ENCODE measurements around the gene MAP2K5.

MAP2K5 gene

DNA sequence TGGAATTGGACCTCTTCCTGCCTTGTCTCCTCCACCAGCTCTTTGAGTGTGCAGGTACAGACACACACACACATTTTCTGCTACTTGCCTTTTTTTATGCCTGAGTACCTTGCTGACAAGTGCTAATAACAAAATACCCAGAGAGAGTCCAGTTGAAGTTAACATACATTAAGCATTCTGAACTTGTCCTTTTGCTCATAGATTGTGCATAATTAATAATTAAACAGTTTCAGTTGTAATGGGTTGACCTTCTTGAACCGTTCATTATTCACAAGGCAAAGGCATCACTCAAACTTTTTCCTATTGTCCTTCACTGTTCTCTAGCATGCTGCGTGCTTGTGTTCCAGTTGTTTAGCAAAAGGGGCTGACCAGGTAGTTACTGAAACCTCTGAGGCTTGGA is 223.2 kb downstream of the MAP2K5 start:
- no peak for DNase-seq

DNA sequence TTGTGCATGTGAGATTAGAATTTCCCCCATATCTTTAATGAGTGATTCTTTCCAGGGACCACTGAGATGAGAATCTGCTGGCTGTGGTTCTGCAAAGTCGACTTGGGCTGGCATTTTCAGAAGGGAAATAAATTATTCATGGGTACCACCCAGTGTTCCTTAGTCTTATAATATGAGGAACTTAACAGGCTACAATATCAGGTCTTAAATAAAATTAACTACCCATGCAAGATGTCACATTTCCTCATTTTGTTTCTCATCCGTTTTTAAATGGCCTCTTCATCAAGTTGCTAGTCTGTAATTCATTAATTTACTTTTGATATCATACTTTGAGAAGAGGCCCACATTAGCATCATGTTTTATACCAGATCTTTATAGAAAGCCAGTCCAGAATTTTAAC is 224.5 kb downstream of the MAP2K5 start:
- no peak for DNase-seq

DNA sequence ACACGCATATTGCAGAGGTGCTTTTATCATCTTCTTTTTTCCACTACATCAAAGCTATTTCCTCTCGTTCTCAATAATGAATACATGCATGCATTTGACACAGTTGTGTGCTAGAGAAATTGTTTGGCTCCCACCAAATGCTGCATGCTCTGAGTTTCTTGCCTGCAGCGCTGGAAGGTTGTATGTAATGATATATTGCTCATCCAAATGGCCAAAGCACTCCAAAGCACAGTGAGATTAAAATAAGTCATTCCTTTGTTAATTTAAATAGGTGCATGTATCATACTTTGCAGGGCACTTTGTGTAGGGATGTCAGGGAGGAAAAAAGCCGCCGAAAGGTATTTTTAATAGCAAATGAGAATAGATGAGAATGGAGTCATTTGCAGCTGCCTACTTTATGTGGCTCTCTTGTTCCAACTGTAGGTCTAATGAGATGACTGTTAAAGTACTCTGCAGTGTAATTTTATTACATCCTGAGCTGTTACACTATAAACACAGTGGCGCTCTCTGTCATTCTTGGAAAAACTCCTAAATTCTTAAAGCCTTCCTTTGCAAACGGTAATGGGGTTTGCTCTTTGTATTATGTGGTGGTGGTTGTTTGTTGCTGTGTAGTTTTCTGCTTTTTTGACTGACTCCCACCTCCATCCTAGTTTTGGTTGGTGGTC is 225.9 kb downstream of the MAP2K5 start:
- DNase-seq, result no peak

DNA sequence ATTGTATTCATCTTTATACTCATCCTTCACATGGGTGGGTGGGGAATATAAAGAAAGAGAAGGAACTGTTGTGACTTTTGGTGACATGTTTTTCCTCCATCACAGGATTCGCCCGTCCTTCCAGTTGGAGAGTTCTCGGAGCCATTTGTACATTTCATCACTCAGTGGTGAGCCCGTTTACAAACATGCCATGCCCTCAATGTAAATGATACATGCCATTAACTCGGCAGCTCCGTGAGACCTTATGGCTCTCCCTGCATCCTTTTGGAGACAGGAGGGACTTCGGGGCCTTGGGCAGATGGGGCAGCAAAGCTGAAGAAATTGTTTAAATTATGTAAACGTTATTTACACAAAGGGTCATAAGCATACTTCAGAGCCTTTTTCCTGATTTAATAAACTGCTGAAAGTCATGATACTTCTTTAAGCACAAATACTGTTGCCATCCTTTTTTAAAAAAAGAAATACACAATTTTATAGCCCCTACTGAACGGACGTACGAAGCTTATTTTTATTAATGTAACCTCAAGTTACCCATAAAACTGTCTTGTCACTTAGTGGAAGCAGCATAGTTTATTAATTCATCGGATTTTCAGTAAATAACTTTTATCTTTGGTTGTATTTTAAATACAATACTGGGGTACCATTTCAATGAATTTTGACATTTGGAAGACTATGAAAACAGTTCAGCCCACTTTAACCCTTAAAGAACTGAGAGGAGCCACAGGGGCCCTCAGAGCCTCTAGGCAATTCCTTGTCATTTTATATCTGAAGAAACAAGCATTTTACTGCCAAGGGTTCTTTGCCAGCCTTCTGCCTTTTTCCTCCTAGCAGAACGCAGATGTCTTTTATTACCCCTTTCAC is 227.2 kb downstream of the MAP2K5 start:
- no peak for DNase-seq

DNA sequence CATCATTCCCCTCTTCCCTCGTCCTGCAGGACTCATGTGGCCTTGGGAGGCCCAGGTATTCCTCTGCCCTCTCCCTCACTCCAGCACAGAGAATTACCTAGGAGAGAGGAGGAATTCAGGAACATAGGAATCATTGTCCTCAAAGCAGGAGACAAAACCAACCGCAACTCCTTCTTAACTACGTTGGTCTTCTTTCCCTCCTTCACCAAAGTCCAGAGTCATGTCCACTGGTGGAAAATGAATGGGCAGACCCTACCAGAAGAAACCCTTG is 227.8 kb downstream of the MAP2K5 start:
- no peak for DNase-seq

DNA sequence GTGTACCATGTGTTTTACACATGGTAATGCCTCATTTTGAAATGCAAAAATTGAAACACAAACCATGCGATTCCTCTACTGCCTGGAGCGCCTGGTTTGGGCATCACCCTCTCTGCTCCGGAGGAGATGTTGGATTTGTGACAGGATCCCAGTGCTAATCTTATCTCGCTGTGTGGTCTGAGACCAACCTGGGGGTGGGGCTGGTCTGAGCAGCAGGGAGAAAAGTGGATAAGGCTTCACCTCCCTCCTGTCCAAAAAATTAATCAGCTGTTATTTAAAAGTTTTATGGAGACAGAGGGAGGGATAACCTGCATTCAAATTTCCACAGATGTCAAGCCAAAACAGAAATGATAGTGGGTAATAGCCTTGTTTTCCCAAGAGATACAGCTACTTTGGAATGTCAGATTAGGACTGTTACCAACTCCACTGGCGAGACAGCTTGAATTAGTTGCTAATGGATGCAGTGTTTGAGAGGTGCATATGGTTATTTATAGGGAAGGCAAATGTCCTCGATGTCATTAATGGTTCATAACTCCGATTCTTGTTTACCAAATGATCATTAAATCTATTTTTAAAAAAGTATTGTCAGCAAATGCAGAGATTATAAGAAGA is 228.8 kb downstream of the MAP2K5 start:
- no peak for DNase-seq

DNA sequence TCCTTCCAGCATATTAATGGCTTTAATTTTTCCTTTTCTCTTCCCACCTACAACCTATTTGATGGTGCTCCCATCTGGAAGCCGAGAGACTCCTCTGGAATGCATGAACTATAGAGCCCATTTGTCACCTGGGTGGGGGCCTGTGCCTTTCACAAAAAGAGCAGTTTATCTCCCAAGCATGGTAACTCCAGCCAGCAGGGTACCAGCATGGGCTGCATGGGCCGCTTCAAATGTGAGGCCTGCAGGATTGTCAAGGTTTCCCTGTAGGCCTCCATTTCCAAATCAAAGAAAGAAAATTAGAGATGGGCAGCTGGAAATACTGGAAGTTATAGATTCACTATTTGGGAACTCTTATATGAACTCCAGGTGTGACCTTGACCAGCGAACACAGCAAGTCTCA is 232.1 kb downstream of the MAP2K5 start:
- DNase-seq, result no peak

DNA sequence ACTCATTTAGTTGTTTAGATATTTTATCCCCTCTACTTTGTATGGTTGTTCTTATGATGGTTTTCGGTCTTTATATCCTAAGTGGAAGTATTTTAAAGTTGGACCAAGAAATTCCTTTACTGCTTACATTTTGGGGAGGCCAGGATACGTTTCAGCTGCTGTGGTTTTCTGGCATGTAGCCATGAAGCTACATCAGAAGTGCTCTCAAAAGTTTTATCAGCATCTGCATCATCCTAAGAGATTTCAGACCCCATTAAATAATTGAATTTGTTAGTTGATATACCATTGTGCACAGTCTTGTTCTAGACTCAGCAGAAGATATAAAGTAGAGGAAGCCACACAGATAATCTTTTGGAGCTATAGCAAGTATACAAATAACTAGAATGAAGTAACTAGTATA is 232.7 kb downstream of the MAP2K5 start:
- no peak for DNase-seq

DNA sequence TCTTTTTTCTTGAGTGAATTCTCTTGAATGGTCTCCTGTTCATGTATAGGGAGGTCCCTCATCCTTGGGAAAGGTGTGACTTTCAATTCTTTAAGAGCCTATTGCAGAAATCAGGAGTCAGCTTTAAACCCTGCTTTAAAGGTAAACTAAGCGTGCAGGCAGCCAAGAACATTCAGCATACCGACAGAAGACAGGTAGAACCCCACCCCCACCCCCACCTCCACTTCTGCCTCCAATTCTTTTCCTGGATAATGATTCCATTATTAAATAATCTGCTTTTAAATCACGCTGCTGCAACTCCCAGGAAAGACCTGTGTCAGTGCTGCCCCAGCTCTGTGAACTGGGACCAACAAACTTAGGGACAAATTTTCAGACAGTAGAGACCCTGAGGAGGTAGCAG is 233.5 kb downstream of the MAP2K5 start:
- no peak for DNase-seq

DNA sequence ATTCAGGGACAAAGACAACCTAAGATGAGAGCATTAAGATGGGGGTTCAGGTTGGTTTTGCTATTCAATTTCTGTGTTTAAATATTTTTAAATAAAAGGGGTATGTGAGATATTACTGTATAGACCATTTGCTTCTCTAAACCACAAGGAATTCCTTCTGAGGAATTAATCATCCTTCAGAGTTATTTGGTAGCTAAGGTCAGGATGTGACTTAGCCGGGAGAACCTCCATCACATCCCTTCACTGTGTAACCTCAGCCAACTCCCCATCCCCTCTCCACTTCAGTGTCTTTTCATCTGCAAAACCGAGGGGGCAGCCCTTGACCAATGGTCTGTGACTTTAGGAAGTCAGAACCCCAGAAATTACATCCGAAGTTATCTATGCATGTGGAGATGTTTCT is 234.1 kb downstream of the MAP2K5 start:
- no peak for DNase-seq

DNA sequence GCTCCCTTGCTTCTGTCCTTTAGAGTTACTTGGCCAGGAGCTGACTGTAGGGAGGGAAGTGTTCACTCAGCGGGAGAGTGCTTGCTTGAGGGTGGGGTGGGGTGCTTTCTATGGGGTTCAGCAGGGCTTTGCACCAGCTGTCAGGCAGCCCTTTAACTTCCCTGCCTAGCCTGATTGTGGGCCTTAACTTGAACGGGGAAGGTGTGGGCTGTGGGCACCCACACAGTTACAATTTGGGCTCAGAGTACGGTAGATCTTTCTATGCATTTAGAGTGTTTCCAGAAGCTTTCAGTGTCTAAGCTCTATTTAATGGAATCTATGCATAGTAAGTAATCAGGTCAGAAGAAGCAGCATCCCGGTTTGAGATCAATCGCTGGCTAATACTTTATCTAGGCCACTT is 234.6 kb downstream of the MAP2K5 start:
- no peak for DNase-seq

DNA sequence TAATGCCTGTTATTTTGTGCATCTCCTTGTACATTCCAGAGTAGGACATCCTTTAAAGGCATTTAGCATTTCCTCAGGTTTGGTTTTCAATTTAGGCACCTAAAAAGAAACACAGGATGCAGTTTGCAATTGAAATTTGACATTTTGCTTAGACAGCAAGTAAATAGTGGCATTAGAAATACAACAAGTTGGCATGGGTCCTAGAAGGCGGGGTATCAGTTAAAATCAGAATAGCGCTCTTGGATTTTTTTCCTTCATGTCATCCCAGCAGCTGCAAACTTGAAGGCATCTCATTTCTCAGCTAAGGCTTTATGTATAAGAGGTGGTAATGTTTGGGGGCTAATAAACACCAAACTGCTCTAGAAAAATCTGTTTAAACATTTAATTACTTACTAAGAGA is 235.3 kb downstream of the MAP2K5 start:
- DNase-seq, result peak; percentile 67

DNA sequence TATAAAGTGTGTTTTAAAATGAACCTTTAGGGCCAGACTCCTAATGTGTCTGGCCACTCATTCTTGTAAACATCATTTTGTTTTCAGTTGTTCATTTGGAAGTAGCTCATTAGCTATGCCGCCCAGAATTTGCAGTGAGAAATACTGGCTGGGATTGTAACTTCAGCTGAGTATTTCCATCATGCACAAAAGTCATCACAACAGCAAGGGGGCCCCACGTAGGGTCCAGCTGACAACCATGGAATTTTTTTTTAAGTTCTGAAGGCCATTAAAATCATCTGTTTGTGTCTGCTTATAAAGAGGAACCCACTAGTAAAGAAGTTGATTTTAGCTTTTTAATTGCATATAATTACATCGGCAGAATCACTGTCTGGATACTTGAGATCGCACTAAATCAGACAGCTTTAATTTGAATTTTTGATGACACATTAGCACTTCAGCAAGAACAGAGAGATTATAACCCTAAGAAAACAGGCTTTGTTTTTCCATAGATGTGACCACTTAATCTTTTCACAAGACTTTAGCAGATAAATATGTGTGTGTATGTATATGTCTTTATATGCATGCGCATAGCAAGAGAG is 236.6 kb downstream of the MAP2K5 start:
- DNase-seq, result no peak

DNA sequence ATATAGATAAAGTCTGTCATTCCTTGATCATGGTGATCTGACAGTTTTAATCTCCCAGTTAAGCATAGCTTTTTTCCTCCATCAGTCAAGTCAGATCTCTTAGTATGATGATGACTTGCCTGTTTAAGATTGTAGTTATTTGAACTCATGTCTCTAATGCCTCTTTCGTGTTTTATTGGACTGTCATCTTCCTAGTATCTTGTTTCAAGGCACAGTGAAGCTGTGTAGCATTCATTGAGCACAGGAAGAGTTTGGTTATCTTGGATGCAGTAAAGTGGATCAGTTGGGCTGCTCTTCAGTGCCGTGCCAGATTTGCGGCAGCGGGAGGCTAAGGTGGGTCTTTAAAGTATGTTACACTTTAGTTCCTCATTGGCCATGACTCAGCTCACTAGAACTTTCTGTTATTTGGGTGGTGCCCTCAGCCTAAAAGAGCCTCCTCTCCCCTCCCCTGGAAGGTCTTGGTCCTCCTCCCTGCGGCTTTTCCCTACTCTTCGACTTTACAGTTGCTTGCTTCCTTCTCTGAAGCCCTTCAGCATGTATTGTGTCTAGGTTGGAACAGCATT is 237.1 kb downstream of the MAP2K5 start:
- DNase-seq, result no peak

DNA sequence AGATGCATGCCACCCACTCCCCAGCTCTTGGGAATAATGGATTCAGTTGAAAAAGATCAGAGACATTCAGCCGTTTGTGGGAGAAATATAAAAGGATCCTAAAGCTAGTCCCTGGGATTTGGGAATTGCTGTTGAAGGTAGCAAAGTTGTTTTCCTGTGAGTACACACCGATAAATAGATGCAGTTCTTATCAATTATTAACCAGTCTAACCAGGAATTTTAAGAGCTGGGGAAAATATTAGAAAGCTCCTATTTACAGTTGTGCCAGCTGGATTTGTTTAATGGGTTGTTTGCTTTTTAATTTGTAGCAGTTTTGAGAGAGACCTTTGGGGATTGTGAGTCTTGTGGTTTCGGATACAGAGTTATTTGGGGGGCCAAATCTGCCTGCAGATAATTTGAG is 238.6 kb downstream of the MAP2K5 start:
- no peak for DNase-seq

DNA sequence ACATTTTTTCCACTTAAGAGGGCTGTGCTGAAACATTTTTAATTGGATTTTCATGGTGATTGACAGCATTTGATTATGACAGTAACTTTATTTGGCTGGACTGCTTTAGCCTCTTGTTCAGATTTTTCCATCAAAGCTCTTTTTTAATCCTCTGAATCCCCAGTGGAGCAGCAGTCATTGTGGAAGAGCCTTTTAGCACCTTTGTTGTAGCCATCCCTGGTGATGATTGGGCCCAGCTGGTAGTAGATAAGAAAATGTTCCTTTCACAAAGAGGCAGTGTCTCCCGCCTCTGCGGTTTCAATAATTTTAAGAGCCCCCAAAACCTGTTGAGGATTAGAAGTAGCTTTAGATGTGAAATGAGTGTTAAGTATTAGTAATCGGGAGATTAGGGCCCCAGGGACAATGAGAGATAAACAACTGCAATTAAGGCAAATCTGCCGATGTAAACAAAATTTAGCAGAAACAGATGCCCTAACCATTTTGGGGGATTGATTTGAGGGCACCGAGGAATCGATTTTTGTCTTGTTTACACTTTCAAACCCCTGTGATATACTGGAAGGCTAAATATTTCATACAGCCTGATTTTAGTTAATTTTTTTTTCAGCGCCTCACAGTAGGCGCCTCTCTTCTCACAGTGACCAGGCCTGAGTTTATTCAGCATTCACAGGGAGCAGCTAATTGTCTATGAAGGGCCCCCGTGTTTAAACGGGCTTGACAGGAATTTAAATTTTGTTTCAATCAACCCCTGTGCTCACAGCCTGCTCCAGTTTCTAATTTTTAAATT is 239.6 kb downstream of the MAP2K5 start:
- no peak for DNase-seq

DNA sequence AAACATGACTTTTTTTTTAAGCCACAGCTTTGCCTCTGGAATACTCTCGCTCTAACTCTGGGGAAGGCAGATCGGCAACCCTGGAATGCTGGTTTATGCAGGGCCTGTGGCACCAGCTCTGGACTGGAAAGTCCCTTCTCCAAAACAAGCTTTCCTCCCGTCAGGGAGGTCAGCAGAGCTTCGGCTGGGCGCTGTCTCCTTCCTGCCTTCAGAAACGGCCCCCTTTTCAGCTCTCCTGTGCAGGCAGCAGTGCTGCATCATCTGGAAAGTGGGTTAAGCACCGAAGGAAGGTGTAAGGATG is 240.1 kb downstream of the MAP2K5 start:
- DNase-seq, result no peak

DNA sequence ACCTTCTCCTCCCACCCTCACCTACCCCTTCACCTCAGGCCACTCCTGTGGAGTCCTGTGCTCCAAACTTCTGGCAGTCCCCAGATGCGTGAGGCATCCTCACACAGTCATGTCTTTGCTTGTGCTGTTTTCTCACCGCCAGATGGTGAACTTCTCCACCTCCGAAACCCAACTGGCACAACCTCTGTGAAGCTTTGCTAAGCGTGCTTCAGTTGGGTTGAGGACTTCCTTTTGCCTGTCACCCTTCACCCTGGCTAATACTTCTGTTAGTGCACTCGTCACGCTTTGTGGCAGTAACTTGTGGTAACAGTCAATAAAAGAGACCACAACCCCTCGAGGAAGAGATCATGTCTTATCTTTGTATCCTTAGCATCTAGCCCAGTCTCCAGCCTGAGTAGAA is 240.8 kb downstream of the MAP2K5 start:
- DNase-seq, result peak; percentile 89

DNA sequence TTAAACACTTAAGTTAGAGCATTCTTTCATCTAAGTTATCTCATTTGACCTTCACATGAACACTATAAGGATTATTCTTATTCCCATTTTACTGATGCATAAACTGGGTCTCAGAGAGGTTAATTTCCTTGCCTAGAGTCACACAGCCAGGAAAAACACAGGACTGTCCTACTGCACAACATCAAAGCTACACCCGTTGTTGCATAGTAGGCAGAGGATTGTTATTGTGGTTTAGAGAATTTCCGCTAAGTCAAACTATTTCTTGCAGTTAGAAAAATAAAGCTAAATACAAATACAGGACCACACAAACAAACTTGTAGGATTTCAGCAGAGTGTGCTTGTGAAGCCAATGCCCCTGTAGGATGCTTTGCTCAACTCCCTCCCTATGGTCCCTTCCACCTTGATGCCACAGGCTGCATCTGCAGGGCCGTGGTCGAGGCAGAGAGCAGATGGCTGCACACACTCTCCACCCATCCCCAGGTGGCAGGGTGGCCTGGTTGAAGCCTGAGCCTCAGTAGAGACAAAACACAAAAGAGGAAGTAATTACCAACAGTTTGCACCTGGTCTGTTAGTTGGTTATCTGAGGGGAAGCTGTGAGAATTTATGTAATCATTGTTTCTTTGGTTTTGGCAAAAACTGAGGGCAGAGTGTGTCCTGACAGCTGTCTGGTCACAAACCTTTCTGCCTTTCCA is 241.7 kb downstream of the MAP2K5 start:
- peak; percentile 99 for DNase-seq

DNA sequence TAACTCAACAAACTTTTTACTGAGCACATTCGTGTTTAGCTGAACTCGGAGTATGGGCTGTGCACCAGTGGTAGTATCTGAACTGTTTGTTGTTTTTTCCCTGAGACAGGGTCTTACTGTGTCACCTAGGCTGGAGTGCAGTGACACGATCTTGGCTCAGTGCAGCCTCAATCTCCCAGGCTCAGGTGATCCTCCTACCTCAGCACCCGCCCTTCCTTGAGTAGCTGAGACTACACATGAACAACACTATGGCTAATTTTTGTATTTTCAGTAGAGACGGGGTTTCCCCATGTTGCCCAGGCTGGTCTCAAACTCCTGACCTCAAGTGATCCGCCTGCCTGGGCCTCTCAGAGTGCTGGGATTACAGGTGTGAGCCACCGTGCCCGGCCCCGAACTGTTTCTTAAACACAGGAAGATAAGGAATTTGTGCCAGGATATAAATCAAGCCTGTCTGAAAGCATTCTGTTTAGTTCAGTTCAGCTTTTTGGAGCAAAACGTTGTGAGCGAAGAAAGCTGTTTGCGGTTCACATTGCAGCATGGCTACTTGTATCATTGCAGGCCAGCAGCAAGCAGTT is 242.4 kb downstream of the MAP2K5 start:
- DNase-seq, result peak; percentile 60

DNA sequence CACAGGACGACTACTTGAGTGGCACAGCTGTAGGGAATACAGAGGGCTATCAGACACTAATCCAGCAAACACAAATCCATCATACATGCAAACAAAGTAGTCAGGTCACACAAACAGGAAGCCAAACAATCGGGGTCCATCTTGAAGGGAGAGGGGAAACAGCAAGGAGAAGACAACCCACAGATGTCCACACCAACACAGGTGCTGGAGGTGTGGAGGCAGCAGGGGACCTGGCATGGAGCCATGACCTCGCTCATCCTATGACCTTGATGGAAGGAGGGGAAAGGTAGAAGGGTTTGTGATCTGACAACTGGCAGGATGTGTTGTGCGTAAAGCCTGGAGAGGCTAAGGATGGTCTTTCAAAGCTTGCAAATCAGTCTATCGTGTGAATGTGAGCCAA is 242.9 kb downstream of the MAP2K5 start:
- peak; percentile 87 for DNase-seq

DNA sequence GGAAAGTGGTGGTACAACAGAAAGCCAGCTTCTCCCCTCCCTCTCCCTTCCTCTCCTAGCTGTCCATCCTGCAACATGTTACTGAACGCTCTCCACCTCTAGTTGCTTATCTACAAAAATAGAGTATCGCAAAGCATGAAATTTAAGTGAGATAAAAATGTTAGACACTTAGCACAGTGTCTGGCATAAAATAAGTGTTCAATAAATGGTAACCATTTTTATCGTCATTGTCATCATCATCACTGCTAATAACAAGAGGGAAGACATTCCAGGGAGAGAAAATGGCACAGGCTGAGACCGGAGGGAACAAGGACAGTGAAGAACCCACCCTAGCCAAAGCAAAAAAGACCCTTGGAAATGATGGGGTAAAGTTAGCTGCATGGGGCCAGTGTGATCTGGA is 244.1 kb downstream of the MAP2K5 start:
- DNase-seq, result no peak
